ENCODE data around the gene NCOA7. TPM values are rescaled to one million over a fixed set of nuclear protein-coding genes. Genes with fewer than 3 reads are reported as not detected.
"Not testable (repeated sequence)": the region's sequence is repeated elsewhere in the genome, so short reads cannot be mapped to it uniquely, and the experiment has no call there.

NCOA7 gene
- polyA plus RNA-seq, 3 donors from 2014 or later: 10.2 to 48.1 (median 16.1) TPM

DNA sequence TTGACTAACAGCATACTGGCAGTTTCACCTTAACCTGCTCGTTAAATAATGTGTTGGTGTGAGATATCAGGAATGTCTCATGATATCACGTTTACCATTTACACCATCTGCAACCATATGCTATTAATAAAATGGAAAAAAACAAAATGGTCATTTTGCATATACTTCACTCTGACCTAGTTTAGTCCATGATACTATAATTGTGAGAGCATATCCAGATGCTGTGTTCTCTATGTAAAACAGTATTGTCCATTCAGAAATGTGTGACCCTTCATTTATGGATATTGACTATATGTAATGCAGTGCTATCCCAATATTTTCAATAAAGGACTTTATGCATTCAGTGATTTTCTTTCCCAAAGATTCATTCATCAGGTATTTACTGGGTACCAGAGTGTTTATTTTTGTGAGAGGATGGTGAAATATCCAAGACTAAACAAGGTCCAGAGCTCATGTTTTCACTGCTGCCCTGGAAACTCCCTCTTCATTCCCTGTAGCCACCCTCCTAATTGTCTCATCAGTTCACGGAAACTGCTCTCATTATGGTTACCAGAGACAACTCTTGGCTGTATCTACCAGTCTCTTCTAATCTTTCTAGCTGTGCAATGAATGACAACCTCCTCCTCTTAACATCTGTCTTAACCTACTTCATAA, 140.1 kb downstream of the NCOA7 start:
- DNase-seq: no peak
- H3K36me3 Mint-ChIP-seq: peaks cover 9 to 34% (median 22%) of the 10 kb centered on the region in 3 donors
- H3K4me3 Mint-ChIP-seq: no peak overlapping the region
- no peak overlapping the region for H3K27ac Mint-ChIP-seq
- no peaks in the 10 kb centered on the region for H3K9me3 Mint-ChIP-seq
- peaks cover 0 to 11% of the 10 kb centered on the region in 2 donors for H3K4me1 Mint-ChIP-seq
- H3K27me3 Mint-ChIP-seq (ENCODE audit: low read depth in 3 of 3): peaks cover 0 to 11% (median 1%) of the 10 kb centered on the region in 3 donors

DNA sequence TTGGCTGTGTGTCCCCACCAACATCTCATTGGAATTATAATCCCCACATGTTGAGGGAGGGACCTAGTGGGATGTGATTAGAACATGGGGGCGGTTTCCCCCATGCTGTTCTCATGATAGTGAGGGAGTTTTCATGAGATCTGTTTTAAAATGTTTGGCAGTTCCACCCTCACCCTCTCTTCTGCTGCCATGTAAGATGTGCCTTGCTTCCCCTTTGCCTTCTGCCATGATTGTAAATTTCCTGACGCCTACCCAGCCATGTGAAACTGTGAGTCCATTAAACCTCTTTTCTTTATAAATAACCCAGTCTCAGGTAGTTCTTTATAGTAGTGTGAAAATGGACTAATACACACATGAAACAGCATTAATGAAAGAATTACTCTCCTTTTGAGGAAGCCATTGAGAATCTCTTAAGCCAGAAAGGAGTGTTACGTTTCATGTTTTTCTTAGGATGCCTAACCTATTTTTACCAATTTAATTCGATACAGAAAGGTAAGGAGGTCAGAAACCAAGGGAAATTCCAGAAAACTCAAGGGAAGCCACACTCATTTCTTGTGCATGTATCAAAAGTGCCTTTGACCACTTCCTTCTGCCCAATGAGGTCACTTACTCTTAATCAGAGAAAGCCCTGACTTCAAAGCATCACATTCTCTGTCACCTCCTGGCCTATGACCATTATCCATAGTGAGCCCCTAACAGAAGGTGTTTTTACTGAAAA, 141.1 kb downstream of the NCOA7 start:
- peak; percentile 9 to 28 (median 19) for DNase-seq
- no peak overlapping the region for H3K4me3 Mint-ChIP-seq
- no peaks in the 10 kb centered on the region for H3K9me3 Mint-ChIP-seq
- H3K4me1 Mint-ChIP-seq: peaks cover 0 to 11% of the 10 kb centered on the region in 2 donors
- H3K27ac Mint-ChIP-seq: peak overlapping the region in 5 of 6 donors; percentile 26 to 69 (median 58)
- H3K27me3 Mint-ChIP-seq (ENCODE audit: low read depth in 3 of 3): peaks cover 0 to 11% (median 1%) of the 10 kb centered on the region in 3 donors
- peaks cover 9 to 34% (median 22%) of the 10 kb centered on the region in 3 donors for H3K36me3 Mint-ChIP-seq

DNA sequence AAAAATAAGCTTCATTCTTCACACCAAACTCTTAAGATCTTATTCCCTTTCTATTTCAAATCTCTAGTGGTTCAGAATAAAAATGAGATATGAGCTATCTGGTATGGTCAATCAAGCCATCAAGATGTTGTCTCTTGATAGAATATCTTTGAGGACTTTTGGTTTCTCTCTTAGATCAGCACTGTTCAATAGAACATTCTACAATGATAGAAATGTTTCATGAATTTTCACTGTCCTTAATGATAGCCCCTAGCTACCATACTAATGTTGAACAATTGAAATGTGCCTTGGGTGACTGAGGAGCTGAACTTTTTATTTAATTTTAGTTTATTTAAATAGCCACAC, 141.7 kb downstream of the NCOA7 start:
- H3K9me3 Mint-ChIP-seq: no peaks in the 10 kb centered on the region
- H3K27ac Mint-ChIP-seq: peak overlapping the region in 3 of 6 donors; percentile 26 to 48 (median 35)
- peaks cover 0 to 11% of the 10 kb centered on the region in 2 donors for H3K4me1 Mint-ChIP-seq
- no peak overlapping the region for H3K4me3 Mint-ChIP-seq
- H3K36me3 Mint-ChIP-seq: peaks cover 9 to 31% (median 22%) of the 10 kb centered on the region in 3 donors
- DNase-seq: no peak
- H3K27me3 Mint-ChIP-seq (ENCODE audit: low read depth in 3 of 3): peaks cover 0 to 11% (median 3%) of the 10 kb centered on the region in 3 donors

DNA sequence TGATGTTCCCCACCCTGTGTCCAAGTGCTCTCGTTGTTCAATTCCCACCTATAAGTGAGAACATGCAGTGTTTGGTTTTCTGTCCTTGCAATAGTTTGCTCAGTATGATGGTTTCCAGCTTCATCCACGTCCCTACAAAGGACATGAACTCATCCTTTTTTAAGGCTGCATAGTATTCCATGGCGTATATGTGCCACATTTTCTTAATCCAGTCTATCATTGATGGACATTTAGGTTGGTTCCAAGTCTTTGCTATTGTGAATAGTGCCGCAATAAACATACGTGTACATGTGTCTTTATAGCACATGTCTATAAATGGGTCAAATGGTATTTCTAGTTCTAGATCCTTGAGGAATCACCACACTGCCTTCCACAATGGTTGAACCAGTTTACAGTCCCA, 144.8 kb downstream of the NCOA7 start:
- not testable (repeated sequence) for H3K27ac Mint-ChIP-seq, H3K4me3 Mint-ChIP-seq, DNase-seq, H3K9me3 Mint-ChIP-seq
- H3K27me3 Mint-ChIP-seq (ENCODE audit: low read depth in 3 of 3): peaks cover 3 to 15% (median 3%) of the 10 kb centered on the region in 3 donors
- H3K4me1 Mint-ChIP-seq: peaks cover 0 to 11% of the 10 kb centered on the region in 2 donors
- peaks cover 0 to 15% (median 11%) of the 10 kb centered on the region in 3 donors for H3K36me3 Mint-ChIP-seq

DNA sequence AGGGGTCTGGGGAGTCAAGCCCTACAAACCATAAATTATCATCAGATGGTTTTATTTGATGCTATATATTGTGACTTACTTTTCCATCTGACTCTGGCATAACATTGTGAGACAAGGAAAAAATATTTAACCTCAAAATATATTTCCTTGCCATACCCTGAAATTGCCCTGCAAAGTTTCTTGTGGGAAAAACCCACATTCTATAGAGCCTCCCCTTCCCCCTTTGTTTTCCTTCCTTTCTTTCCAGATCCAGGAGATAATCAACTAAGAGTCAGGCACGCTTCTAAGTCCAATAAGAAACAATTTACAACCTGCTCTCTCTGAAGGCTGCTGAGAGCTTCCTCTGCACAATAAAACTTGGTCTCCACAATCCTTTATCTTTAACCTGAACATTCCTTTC, 148.3 kb downstream of the NCOA7 start:
- no peak for DNase-seq
- no peaks in the 10 kb centered on the region for H3K4me1 Mint-ChIP-seq
- no peak overlapping the region for H3K27ac Mint-ChIP-seq
- H3K9me3 Mint-ChIP-seq: no peaks in the 10 kb centered on the region
- peaks cover 3 to 15% (median 5%) of the 10 kb centered on the region in 3 donors for H3K27me3 Mint-ChIP-seq (ENCODE audit: low read depth in 3 of 3)
- H3K36me3 Mint-ChIP-seq: peaks cover 0 to 4% (median 0%) of the 10 kb centered on the region in 3 donors
- H3K4me3 Mint-ChIP-seq: no peak overlapping the region

DNA sequence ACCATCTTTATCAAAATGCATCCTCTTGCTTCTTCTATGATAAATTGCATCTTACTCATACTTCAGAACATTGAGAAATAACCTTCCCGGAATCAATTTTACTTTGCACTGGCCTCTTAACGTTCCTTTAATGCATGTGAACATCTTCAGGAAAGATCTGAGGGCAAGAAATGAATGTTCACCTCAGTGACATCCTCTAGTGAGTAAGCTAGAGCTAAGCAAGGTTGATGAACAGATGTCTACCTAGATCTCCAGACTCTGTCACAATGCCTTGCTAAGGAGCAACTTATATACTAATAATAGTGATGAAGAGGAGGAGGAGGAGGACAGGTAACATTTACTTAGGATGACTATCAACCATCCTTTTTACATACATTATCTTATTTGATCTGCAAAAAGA, 149.0 kb downstream of the NCOA7 start:
- Mint-ChIP-seq H3K4me3 (no peak overlapping the region), H3K36me3 (no peaks in the 10 kb centered on the region), H3K9me3 (no peaks in the 10 kb centered on the region), H3K27me3 (ENCODE audit: low read depth in 3 of 3) (peaks cover 5 to 15% (median 5%) of the 10 kb centered on the region in 3 donors), H3K27ac (no peak overlapping the region), H3K4me1 (no peaks in the 10 kb centered on the region)
- no peak for DNase-seq

DNA sequence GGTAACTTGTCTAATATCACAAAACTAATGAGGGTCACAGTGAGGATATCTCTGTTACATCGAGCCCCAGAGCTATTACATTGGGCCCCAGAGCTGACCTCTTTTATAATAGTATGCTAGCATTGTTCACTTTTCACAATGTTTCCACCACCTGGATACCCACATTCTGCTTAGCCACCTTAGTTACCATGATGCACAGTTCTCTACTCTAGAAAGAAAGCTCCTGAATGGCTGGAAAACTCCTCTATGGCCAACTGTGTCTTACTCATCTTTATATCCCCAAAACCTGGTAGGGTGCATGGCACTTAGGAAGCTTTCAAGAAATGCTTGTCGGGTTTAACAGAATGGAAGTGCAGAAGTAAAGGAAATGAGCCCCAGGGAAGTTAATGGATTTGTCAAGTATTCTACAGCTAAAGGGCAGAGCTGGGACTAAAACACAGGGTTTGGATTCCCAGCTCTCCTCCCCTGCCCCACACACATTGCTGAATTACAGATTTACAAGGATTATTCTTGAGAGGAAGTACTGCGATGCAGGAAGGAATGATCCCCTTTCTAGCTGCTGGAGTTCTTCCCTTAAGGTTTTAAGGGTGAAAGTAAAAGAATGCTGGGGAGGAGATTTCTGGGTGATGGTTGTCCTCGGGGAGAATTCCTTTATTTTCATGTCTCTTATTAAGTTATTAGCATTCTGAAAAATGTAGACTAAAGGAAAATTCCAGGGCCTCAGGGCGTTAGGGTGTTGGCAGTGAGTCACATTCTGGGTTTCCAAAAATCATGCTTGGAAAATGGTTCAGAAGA, 149.7 kb downstream of the NCOA7 start:
- DNase-seq: no peak
- no peak overlapping the region for H3K27ac Mint-ChIP-seq
- no peaks in the 10 kb centered on the region for H3K9me3 Mint-ChIP-seq
- no peaks in the 10 kb centered on the region for H3K4me1 Mint-ChIP-seq
- no peak overlapping the region for H3K4me3 Mint-ChIP-seq
- no peaks in the 10 kb centered on the region for H3K36me3 Mint-ChIP-seq
- H3K27me3 Mint-ChIP-seq (ENCODE audit: low read depth in 3 of 3): peaks cover 5 to 13% (median 5%) of the 10 kb centered on the region in 3 donors

DNA sequence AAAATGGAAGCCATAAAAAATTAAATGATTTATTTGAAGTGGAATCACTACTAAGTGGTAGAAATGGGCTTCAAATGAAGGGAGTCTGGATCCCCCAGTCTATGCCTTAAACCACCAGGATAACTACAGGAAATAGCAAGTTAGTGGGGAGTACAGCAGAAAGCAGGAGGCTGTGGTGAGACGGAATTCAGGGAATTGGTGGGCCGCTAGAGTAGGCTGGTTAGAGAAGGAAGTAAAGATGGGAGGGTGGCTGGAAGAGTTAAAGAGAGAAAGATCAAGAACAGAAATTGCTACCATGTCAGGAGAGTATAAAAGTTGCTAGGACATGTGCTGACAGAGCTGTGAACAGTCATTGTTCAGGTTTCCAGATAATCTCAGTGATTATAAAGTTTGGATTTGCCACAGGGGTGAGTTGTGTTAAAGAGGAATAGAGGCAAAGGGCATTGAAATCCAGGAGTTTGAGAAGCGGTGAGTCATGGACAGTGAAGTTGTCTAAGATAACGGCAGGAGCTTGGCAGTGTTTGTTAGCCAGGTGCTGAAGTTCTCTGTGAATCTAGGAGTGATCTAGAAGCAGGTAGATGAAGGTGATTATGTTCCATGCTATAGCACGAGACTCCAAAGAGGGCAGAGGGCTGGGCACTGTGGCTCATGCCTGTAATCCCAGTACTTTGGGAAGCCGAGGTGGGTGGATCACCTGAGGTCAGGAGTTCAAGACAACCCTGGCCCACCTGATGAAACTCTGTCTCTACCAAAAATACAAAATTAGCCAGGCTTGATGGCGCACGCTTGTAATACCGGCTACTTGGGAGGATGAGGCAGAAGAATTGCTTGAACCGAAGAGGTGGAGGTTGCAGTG, 152.1 kb downstream of the NCOA7 start:
- Mint-ChIP-seq H3K27me3 (ENCODE audit: low read depth in 3 of 3) (peaks cover 5 to 9% (median 5%) of the 10 kb centered on the region in 3 donors), H3K27ac (no peak overlapping the region), H3K4me1 (no peaks in the 10 kb centered on the region), H3K4me3 (no peak overlapping the region), H3K9me3 (no peaks in the 10 kb centered on the region), H3K36me3 (no peaks in the 10 kb centered on the region)
- DNase-seq: no peak

DNA sequence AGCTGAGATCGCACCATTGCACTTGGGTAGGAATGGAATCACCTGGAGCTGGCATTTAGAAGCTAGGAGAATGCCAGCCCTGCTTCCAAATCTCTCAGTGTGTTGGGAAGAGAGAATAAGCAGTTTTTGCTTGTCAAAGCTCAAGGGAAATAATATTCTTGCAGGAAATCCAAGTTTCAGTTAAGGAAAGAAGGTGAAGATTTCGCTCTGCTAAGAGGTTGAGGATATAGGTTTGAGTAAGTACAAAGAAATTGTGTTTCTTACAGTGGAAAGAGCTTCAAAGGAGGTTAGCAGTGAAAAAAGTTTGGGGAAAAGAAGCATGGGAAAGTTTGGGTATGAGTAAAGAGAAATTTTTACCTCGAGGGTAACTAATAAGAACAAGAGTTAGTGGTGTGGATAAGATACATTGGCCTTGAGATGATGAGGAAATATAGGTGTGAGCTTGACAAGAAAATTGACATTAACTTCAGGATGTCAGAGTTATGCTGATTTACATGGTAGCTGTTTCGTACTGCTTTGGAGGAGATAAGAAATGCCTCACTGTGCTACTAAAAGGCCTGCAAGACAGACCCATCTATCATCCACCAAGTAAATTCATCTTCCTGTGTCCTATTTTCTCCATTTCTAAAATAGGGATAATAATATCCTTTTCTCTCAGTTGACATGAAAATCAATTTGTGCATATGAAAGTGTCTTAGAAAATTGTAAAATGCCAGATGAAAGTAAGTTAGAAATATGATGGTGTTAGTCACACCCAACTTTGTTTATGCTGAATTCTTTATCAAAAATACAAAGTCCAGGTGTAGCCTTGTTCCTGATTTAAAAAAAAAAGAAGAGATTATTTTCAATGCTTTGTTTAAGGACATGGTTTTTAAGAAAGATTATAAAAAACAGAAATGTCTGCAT, 153.0 kb downstream of the NCOA7 start:
- H3K36me3 Mint-ChIP-seq: no peaks in the 10 kb centered on the region
- no peak overlapping the region for H3K4me3 Mint-ChIP-seq
- no peaks in the 10 kb centered on the region for H3K9me3 Mint-ChIP-seq
- H3K4me1 Mint-ChIP-seq: no peaks in the 10 kb centered on the region
- no peak overlapping the region for H3K27ac Mint-ChIP-seq
- peaks cover 5 to 9% (median 5%) of the 10 kb centered on the region in 3 donors for H3K27me3 Mint-ChIP-seq (ENCODE audit: low read depth in 3 of 3)
- DNase-seq: no peak

DNA sequence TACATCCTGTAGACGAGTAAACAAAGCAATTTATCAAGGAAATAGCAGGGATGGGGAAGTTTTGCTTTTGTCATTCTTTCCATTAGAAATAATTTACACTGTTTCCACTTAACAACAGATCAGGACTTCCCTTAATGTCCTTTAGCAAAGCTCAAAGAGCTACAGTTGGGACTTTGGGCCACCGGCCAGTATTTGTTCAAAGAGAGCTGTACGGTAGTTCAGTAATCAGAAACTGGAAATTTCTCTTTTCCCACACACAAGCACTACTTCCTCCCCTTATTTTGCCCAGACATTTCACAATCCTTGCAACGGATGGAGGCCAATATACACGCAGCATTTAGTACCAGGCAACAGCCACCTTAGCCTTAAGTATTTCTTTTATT, 153.7 kb downstream of the NCOA7 start:
- DNase-seq: no peak
- Mint-ChIP-seq H3K36me3 (no peaks in the 10 kb centered on the region), H3K4me3 (no peak overlapping the region), H3K9me3 (no peaks in the 10 kb centered on the region), H3K4me1 (no peaks in the 10 kb centered on the region), H3K27me3 (ENCODE audit: low read depth in 3 of 3) (peaks cover 5% of the 10 kb centered on the region in 3 donors), H3K27ac (no peak overlapping the region)

DNA sequence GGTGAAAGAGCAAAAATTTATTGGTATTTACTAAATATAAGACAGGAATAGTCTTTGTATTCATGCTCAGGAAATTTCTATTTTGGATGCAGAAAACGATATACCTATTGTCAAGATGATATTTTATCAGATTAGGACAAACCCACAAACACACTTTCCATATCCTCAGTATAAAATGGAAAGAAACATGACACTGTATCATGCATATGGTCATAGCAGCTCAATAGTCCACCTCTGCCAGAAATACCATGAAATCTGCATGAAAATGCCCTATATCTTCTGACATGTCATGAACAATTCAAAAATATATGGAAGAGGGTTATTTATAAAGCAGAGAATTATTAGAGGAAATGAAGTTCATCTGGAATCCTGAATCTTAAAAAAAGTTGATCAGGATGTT, 154.1 kb downstream of the NCOA7 start:
- Mint-ChIP-seq H3K27ac (no peak overlapping the region), H3K4me1 (no peaks in the 10 kb centered on the region), H3K9me3 (no peaks in the 10 kb centered on the region), H3K36me3 (no peaks in the 10 kb centered on the region), H3K27me3 (ENCODE audit: low read depth in 3 of 3) (peaks cover 5% of the 10 kb centered on the region in 3 donors), H3K4me3 (no peak overlapping the region)
- DNase-seq: no peak

DNA sequence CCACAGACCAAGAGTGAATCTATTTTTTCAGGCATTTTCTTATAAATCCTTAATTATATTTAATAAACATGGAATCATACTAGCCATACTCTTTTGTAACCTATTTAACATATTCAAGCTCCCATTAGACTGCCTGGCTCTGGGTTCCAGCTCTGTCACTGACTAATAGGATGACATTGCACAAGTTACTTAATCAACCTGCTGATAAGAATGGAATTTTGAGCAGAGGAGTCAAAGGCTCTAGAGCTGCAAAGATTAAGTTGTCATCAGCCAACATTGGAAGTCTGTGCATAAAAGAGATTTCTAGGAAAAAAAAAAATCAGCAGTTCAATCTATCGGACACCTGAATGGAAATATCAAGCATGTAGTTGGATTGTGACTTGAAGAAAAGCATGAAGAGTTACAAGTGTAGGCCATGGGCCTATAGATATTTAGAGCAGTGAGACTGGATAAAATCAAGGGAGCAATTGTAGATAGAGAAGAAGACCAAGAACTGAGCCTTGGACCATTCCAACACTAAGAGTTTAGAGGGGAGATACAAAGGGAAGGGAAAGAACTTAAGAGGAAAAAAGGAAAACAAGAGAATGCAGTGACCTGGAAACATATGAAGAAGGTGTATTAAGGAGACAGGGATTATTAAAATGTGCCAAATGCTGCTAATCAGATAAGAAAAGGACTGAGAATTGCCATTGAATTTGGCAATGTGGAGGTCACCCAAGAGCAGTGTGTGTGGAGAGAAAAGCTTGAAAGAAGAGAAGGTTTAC, 154.8 kb downstream of the NCOA7 start:
- no peak for DNase-seq
- H3K4me3 Mint-ChIP-seq: no peak overlapping the region
- H3K27me3 Mint-ChIP-seq (ENCODE audit: low read depth in 3 of 3): peaks cover 2 to 5% (median 5%) of the 10 kb centered on the region in 3 donors
- no peak overlapping the region for H3K27ac Mint-ChIP-seq
- no peaks in the 10 kb centered on the region for H3K36me3 Mint-ChIP-seq
- H3K4me1 Mint-ChIP-seq: no peaks in the 10 kb centered on the region
- H3K9me3 Mint-ChIP-seq: no peaks in the 10 kb centered on the region
